Suppressor macrophage (primary cell): ENCODE data around the gene MSRB2.

ENCODE experiments used
- DNase-seq, 4 experiments: peaks; one replicate each; pipeline ENCODE4 v3.0.0-alpha.2; 2020 to 2022

MSRB2 gene

DNA sequence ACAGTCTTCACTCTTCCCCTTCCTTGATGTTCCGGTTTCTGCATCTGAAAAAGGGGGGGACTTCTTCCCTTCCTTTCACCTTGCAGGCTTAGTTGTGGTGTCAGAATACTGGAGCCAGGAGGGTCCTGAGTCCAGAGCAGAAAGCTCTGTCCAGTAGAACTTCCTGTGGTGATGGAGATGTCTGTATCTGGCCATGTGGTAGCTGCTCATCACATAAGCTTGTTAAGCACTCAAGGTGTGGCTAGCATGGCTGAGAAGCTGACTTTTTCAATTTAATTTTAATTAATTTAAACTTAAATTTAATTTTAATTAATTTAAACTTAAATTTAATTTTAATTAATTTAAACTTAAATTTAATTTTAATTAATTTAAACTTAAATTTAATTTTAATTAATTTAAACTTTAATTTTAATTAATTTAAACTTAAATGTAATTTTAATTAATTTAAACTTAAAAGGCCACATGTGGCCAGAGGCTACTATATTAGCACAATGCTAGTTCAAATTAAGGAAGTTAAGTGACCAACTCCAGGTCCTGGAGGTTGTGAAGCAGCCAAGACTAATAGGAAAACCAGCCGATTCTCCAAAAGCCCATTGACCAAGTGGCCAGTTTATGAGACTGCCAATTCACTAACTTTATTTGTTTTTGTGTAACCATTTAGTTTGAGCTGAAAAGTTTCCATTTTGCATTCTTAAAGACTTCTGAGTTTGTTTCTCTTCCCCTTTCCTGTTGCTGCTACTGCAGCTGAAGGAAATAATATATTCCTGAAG is 16.3 kb downstream of the MSRB2 start:
- no peak for DNase-seq

DNA sequence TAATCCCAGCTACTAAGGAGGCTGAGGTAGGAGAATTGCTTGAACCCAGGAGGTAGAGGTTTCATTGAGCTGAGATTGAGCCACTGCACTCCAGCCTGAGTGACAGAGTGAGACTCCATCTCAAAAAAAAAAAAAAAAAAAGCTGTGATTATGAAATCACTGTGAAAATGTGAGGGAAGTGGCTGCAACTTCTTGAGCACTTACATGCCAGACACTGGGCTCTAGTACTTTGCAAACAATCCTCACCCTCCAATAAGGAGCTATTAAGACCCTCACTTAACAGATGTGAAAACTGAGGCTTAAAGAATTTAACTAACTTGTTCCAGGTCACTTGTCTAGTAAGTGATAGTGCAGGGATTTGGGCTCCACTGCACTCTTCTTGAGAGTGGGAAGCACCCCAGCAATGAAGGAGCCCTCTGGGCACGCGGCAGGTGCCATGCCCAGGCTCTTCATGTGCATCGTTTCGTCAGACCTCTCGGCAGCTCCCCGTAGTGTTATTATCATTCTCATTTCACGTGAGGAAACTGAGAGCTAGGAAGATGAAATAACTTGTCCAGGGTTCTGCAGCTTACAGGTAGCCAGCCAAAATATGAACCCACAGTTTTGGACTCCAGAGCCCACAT is 19.0 kb downstream of the MSRB2 start:
- no peak for DNase-seq

DNA sequence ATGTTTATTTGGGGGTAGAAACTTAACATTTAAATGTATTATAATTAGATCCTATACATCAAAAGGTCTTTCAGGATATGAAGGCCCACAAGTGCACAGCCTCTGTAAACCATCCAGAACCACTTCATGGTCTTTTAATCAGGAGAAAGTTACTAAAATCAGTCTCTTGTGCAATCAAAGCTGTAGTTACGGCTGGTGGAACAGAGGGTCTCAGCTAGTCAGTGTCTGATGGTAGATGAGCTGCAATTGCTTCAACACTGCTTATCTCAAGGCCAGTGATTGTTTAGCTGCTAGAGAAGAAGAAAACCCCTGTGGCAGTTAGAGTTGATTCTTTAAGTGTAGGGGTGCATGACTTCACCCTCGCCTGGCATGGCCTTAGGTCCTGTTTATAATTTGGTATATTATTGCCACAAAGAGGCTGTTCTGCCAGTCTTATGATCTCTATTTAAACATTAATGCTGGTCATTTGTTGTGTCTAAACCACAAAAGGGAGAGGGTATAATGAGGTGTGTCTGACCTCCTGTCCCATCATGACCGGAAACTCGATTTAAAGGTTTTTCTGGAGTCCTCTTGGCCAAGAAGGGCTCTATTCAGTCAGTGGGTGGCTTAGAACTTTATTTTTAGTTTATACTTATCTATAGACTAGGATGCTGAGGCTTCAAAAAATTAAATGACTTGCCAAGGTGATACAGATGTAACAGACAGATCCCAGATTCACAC is 21.3 kb downstream of the MSRB2 start:
- DNase-seq, result no peak

DNA sequence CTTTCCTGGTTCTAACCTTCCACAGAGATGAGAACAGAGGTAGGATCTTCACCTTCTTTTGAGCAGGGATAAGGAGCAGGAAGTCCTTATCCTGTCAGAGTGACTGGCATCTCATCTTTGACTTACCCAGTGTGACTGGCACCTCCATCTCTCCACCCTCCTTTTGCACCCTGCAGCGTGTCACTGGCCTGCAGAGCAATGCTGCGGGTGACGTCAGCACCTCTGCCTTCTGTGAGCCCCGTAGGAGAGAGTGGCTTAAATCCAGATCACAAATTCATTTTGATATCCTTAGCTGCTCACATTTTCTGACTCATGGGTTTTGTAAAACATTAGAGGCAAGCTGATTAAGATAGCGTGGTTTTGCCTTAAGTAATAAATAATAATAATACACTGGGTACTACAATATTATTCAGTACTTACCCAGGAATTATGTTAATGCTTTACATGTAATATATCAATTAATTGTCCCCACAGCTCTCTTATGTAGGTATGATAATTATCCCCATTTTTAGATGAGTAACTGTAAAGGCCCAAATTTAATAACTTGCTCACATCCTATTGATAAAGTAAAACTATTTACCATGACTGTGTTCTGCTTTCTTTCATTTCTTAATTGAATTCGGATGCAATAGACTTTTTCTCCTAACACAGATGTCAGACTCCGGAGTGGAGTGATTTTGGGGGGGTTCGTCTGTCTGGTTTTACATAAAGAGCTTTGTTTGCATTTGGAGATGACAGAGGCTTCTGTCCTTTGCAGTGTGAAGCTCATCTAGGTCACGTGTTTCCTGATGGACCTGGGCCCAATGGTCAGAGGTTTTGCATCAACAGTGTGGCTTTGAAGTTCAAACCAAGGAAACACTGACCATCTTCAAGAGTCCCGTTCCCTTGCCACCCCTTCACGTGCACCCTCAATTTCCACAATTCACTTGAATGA is 24.9 kb downstream of the MSRB2 start:
- no peak for DNase-seq

DNA sequence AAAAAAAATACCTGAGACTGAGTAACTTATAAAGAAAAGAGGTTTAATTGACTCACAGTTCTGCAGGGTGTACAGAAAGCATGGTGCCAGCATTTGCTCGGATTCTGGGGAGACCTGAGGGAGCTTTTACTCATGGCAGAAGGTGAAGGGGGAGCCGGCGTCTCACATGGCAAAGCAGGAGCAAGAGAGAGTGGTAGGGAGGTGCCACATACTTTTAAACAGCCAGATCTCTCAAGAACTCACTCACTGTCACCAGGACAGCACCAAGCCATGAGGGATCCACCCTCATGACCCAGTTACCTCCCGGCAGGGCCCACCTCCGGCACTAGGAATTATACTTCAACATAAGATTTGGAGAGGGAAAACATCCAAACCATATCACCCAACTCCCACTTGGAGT is 25.8 kb downstream of the MSRB2 start:
- no peak for DNase-seq

DNA sequence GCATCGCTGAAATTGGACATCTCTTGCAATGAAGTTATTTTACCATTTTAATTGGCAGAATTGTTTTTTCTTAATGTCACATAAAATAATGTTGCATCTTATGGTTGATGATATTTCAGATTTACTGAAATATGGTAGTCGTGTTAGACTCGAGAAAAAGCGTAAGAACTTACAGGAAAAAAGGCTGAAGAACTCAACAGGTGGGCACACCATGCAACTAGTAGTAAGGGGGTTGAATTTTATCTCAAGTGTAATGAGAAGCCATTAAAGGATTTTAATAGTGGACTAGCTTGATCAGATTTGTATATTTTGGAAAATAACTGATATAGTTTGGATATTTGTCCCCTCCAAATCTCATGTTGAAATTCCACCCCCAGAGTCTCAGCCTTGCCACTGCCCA is 41.1 kb downstream of the MSRB2 start:
- DNase-seq, result no peak

DNA sequence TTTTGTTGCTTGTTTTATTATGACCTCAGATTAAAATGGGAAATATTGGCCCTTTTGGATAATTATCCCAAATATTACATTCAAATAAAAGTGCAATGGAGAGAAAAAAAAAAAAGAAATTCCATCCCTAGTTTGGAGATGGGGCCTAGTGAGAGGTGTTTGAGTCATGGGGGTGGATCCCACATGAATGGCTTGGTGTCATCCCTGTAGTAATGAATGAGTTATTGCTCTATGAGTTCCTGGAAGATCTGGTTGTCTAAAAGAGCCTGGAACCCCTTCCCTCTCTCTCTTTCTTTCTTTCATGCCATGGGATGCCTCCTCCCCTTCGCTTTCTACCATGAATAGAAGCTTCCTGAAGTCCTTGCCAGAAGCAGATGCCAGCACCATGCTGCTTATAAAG is 44.3 kb downstream of the MSRB2 start:
- DNase-seq, result no peak

DNA sequence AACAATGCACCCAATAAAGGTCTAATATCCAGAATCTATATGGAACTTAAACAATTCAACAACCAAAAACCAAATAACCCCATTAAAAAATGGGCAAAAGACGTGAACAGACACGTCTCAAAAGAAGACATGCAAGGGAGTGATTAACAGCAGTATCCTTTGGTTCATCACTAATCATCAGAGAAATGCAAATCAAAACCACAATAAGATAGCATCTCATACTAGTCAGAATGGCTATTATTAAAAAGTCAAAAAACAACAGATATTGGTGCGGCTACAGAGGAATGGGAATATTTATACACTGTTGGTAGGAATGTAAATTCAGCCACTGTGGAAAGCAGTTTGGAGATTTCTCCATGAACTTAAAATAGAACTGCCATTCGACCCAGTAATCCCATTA is 46.6 kb downstream of the MSRB2 start:
- no peak for DNase-seq

DNA sequence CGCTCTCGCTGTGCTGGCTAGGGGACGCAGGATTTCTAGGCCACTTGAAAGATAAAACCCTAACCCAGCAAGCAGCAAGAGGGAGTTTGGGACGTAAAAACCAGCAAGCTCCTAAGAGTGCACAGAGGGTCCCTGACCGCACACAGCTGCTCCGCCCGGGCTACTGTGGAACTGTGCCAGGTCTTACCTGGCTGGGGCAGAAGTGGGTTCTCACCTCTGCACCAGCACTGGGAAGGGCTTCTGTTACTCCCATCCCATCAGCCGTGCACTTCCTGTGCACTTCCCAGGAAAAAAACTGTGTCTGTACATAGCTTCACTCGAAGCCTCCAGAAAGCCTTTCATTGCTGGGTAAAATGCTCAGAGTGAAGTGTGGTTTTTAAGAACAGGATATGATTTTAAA is 50.9 kb downstream of the MSRB2 start:
- DNase-seq, result no peak

DNA sequence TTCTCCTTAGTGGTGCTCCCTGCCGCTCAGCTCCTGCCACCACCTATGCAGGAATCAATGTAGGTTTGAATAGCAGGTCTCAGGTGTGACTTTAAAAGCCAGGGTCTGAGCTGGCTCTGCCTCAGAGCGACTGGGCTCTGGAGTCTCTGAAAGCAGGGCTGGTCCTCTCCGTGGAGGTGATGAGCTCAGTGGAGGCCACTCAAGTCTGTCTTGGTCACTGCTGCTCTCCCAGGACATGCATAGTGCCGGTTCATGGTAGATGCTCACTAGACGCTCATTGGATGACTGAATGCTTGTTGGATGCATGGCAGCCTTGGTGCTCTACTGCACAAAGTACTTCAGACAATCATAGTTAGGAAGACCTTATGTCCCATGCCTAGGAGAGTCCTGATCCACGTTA is 51.7 kb downstream of the MSRB2 start:
- DNase-seq, result no peak

DNA sequence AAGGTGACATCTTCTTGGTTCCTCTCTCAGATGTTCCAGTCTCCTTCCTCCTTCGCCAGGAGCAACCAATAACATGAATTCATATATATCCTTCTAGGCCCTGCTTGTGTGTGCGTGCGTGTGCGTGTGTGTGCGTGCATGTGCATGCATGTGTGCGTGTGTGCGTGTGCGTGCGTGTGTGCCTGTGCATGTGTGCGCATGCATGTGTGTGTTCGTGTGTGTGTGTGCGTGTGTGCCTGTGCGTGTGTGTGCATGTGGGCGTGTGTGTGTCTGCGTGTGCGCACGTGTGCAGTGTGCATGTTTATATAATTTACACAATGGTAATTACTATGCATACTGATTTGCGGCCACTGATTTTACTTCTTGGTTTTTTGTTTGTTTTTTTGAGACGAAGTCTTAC is 52.8 kb downstream of the MSRB2 start:
- DNase-seq, result no peak

DNA sequence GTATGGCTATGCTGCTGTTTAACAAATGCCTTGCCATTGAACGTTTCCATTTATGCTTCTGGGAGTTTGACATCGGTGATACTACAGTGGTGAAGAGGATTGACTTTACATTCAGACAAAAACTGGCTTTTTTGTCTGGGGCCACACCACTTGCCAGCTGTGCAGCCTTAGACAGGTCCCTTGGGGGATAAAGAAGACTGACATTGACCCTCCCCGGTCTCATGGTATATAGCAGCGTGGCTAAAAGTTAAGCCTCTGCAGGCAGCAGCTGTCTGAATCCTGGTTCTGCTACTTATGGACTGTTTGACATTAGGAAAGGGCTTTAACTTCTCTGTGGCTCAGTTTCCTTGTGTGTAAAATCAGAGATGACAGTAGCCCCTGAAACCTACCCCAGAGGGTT is 54.7 kb downstream of the MSRB2 start:
- DNase-seq, result no peak

DNA sequence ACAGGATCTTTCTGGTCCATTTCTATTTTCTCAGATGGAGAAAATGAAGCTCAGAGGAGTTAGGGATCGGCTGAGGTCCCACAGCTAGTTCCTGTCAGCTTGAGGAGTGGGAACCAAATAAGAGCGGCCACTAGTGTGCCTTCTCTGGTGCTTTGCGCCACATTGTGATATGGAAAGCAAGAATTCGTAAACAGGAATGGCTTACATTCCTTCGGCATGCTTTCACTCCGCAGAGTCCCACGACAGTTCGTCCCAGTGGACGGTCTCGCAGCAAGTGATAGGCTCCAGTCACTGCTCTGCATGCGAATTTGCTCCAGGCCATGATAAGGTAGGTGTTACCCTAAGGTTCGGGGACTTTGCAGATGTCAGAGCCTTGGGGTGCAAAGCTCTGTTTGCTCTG is 55.2 kb downstream of the MSRB2 start:
- no peak for DNase-seq

DNA sequence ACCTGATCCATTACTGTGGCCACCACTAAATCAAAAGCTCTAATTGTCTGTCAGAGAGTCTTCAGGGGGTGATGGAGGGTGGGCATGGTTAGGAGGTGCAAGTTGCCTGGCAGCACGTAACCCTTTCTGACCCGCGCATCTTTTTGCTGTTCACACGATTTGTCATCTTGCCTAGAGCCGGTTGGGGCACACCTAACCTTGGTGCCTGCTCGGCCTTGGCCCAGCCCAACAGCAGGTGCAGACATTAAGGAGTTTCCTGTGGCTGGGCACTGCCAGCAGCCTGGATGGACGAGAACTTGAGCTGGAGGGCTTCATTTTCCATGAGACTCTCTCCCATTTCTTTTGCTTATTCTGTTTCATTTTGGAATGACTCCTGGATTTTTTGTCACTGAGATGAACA is 55.7 kb downstream of the MSRB2 start:
- no peak for DNase-seq

DNA sequence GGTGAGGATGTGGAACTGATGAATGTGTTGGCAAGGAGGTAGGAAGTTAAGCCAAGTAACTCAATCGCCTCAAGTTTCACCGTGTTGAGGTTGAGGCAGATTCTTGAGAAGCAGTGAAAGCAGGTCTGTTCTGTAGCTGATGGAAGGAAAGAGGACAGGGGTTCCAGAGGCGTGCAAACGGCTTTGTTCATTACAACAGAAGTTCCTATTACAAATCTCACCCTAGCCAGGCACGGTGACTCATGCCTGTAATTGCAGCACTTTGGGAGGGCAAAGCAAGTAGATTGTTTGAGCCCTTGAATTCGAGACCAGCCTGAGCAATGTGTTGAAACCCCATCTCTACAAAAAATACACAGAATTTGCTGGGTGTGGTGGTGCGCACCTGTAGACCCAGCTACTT is 59.8 kb downstream of the MSRB2 start:
- no peak for DNase-seq

DNA sequence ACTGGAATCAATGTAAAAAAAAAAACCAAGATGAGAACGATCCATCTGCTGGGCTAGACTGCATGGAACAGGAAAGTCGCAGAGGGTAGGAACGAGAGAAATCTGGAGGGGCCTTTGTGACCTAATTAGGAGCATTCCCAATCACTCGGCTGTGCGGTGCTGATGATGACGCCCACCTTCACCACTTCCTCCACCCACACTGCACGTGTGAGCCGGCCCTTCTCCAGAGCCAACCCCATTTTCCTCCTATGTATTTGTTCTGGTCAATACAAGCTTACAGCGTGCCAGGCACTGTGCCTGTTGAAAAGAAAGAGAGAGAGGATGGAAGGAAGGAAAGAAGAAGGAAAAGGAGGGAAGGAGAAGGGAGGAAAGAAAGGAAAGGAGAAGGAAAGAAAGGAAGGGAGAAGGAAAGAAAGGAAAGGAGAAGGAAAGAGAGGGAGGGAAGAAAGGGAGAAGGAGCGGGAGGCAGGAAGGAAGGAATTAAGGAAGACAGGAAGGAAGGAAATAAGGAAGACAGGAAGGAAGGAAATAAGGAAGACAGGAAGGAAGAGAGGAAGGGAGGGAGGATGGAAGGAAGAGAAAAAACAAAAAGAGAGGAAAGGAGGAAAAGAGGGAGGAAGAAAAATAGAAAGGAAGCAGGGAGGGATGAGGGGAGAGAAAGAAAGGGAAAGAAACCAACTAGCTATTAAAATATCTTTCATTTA is 61.2 kb downstream of the MSRB2 start:
- DNase-seq, result no peak

DNA sequence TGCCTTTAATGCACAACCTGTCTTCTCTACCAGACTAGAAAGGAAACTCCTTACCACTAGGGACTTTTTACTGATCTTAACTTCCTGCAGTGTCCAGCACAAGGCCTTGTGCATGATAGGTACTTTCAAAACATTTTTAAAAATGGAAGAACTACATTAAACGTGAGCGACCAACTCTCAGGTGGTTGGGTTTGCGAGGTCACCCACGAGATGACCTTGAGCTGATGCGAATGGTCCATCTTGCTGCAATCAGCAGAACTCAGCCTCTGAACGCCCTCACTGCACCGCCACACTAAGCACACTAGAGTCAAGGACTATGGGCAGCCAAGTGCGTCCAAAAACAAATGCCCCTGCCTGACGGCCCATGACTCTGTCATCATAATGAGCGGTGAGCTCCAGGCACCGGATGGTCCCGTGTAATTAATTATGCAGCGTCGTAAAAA is 61.9 kb downstream of the MSRB2 start:
- no peak for DNase-seq

DNA sequence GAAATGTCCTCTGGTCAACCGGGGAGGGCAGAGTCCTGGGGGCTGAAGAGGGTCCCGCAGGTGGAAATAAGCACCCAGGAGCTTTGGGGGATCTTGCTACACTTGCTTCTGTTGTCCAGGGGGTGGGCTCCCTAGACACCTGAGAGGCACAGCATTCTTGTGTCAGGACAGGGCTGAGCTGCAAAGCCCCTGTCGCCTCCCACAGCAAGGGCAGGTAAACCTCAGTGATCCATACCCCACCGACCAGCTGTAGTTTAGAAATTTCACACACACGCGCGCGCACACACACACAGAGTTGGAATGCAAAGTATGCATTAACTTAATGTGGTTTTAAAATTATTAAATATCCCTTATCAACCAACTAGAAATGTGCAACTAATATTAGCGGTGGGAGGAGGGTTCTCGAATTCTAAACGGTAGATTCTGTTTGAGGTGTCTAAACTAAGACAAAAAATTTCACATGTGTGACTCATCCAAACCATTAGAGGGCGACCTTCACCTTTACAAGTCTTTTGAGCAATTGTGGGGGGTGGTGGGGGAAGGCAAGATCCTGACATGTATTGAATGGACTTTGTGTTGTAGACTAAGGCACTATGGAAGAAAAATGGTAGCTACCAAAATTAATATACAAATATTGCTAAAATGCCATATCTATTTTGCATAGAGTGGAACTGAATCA is 62.5 kb downstream of the MSRB2 start:
- DNase-seq, result peak; percentile 15 to 57 (median 30)

DNA sequence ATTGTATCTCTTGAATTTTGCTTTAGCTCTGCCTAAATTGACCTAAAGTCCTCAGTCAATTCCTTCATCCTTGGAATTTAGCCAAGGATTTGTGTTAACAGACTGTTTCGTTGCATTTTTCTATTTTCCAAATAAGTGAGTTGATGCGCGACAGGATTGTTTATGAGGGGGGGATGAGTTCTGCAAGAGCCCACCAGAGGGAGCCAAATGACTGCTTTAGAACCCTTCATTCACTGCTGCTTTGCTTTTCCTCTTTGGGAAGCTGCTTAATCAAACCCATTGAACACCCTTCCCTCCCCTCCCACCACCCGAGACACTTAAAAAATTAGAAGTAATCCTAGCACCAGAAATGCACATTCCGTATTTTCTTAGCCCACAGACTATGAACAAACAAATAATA is 63.0 kb downstream of the MSRB2 start:
- DNase-seq, result peak; percentile 59 to 77 (median 72)

DNA sequence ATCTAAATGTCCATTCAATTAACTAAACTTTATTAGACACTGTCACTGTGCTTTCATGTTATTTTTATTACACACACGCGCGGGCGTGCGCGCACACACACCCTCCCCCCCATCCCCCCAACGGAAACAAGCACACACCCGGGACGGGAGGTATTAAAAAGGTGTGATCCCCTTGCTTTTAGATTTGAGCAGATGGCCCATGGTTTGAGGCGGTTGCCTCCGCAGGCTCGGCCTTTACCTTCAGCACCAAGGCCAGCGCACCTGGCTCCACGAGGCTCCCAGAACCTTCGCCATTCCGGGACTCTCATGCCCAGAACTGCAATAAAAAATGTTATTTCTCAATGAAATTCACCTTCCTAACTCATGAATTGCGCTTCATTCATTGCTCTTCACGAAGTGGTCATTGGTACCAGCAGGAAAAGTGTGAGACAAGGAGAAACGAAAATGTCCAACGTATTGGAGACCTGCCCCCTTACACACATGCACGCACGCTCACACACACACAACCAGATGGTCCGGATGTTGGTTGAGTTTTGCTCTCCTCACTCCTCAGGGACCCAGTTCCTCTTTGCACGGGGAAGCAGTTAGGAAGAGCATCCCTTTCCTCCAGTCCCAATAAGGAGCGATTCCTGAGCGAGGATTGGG is 76.0 kb downstream of the MSRB2 start:
- peak in 2 of 4 experiments; percentile 28 to 38 for DNase-seq
